Endothelial cell (in vitro differentiated cells): ENCODE data around the gene MAP2K3. TPM values are rescaled to one million over a fixed set of nuclear protein-coding genes. Genes with fewer than 3 reads are reported as not detected.
"Not testable (repeated sequence)": the region's sequence is repeated elsewhere in the genome, so short reads cannot be mapped to it uniquely, and the experiment has no call there.

Experiments used
- DNase-seq: peaks from one replicate; pipeline ENCODE4 v3.0.0; 2021; ENCODE audit warnings: low spot score
- H3K27ac Mint-ChIP-seq: one replicate; pipeline ENCODE4 v1.8.0; 2021; ENCODE audit warnings: mixed read lengths, inconsistent platforms; ENCODE audit not compliant: unreplicated experiment
- H3K27me3 Mint-ChIP-seq: one replicate; pipeline ENCODE4 v1.8.0; 2021; ENCODE audit warnings: mild to moderate bottlenecking, moderate library complexity, mixed read lengths, inconsistent platforms; ENCODE audit not compliant: unreplicated experiment
- H3K36me3 Mint-ChIP-seq: one replicate; pipeline ENCODE4 v1.8.0; 2021; ENCODE audit warnings: mild to moderate bottlenecking, low read depth, mixed read lengths, inconsistent platforms; ENCODE audit not compliant: unreplicated experiment
- H3K4me1 Mint-ChIP-seq: one replicate; pipeline ENCODE4 v1.8.0; 2021; ENCODE audit warnings: mild to moderate bottlenecking, mixed read lengths, inconsistent platforms; ENCODE audit not compliant: unreplicated experiment
- H3K4me3 Mint-ChIP-seq: one replicate; pipeline ENCODE4 v1.8.0; 2021; ENCODE audit warnings: mild to moderate bottlenecking, mixed read lengths, inconsistent platforms; ENCODE audit not compliant: unreplicated experiment
- H3K9me3 Mint-ChIP-seq: one replicate; pipeline ENCODE4 v1.8.0; 2021; ENCODE audit warnings: mixed read lengths, inconsistent platforms; ENCODE audit not compliant: unreplicated experiment
- total RNA-seq: library from RNA; stranded (reverse); fragmentation: NEBNext Ultra II Directional; extraction: Animal tissue kit (Norgen Biotek cat#: 25700); gene quantifications from one replicate; pipeline ENCODE4 v1.2.1, GENCODE V29; 2021; ENCODE audit not compliant: unreplicated experiment
- TF ChIP-seq, protein P1 (sequence below): fragments of 200-600 bp; sonication (generic); IDR thresholded peaks from one replicate; pipeline ENCODE4 v1.5.0; 2021; ENCODE audit warnings: antibody characterized with exemption; ENCODE audit not compliant: unreplicated experiment

Gene MAP2K3
- total RNA-seq, 1 donor from 2014 or later: 65.8 TPM

DNA sequence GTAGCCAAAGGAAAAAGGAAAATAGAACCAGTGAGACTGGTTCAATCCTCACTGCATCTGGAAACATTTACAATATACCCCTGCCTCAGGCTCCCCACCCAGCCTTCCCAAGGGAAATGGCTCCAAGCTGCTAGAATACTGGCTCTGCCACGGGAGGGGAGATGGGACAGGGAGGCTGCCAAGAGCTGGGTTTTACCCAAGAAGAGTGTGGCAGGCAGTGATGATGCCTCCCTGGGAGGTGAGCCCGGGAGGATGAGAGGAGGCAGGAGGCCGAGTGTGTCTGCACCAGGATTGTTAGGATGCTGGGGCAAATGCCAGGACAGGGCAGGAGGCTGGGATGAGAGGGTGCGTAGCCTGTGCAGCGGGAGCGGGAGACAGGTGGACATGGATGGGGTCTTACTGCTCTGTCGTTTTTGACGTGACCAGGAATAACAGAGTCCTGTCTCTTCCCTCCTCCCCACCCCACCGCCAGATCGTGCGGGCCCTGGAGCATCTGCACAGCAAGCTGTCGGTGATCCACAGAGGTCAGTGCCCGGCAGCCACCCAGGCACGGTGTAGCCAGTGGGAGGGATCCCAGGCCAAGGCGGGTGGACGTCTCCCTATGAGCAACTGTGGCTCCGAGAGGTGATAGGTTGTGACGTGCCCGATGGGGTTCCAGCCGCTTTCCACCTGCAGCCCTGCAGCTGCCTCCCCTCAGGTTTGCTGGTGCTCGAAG lies 18.4 kb downstream of the MAP2K3 start:
- H3K9me3 Mint-ChIP-seq: peaks cover 5% of the 10 kb centered on the region
- H3K36me3 Mint-ChIP-seq: peaks cover 41% of the 10 kb centered on the region
- H3K27me3 Mint-ChIP-seq: peaks cover 31% of the 10 kb centered on the region
- peak overlapping the region; percentile 68 for H3K4me3 Mint-ChIP-seq
- no peak overlapping the region for H3K27ac Mint-ChIP-seq
- no peaks in the 10 kb centered on the region for H3K4me1 Mint-ChIP-seq
- TF ChIP-seq, protein P1, sequence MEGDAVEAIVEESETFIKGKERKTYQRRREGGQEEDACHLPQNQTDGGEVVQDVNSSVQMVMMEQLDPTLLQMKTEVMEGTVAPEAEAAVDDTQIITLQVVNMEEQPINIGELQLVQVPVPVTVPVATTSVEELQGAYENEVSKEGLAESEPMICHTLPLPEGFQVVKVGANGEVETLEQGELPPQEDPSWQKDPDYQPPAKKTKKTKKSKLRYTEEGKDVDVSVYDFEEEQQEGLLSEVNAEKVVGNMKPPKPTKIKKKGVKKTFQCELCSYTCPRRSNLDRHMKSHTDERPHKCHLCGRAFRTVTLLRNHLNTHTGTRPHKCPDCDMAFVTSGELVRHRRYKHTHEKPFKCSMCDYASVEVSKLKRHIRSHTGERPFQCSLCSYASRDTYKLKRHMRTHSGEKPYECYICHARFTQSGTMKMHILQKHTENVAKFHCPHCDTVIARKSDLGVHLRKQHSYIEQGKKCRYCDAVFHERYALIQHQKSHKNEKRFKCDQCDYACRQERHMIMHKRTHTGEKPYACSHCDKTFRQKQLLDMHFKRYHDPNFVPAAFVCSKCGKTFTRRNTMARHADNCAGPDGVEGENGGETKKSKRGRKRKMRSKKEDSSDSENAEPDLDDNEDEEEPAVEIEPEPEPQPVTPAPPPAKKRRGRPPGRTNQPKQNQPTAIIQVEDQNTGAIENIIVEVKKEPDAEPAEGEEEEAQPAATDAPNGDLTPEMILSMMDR: no peak
- DNase-seq: no peak

DNA sequence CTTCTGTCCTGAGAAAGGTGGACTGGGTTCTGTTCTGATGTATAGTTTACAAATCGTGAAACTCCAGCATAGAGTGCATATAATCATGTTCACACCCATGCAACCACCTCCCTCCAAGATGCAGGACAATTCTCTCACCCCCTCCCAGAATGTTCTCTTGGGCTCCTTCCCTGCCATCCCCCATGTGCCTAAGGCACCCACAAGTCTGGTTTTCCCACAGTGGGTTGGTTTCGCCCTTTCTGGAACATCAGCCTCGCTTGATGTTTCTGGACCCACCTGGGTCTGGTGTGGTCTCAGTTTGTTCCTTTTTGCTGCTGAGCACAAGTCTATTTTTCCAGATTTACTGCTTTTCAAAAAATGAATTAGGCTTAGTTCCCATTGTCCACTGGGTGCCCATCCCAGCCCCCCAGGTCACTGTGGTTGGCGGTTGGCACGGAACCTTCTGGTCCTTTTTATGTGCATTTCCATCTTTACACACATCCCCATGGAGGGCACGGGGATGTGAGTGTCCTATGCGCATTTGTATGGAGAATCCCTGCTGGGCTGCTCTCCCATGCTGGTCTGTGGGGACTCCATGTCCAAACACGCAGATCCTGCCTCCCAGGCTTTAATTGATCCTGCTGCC lies 19.0 kb downstream of the MAP2K3 start:
- TF ChIP-seq, protein P1: no peak
- H3K4me3 Mint-ChIP-seq: peak overlapping the region; percentile 68
- H3K27ac Mint-ChIP-seq: peak overlapping the region; percentile 80
- DNase-seq: no peak
- peaks cover 30% of the 10 kb centered on the region for H3K27me3 Mint-ChIP-seq
- H3K4me1 Mint-ChIP-seq: no peaks in the 10 kb centered on the region
- H3K36me3 Mint-ChIP-seq: peaks cover 43% of the 10 kb centered on the region
- peaks cover 5% of the 10 kb centered on the region for H3K9me3 Mint-ChIP-seq

DNA sequence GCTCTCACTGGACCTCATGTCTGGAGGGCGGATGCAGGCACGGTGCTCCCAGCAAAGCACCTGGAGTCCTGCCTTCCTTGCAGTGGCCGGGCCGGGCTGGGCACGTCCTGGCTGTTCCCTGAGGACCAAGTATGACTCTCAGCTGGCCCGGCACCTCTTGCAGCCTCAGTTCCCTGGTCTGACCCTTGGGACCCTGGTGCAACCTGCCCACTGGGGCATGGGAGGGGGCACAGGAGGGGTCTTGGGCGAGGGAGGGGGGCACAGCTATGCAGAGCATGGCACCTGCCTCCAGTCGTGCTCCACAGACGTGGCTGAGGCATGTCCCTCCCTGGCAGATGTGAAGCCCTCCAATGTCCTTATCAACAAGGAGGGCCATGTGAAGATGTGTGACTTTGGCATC lies 19.6 kb downstream of the MAP2K3 start:
- H3K4me3 Mint-ChIP-seq: no peak overlapping the region
- H3K4me1 Mint-ChIP-seq: no peaks in the 10 kb centered on the region
- no peak overlapping the region for H3K27ac Mint-ChIP-seq
- peaks cover 5% of the 10 kb centered on the region for H3K9me3 Mint-ChIP-seq
- H3K27me3 Mint-ChIP-seq: peaks cover 29% of the 10 kb centered on the region
- no peak for DNase-seq
- TF ChIP-seq, protein P1: no peak
- H3K36me3 Mint-ChIP-seq: peaks cover 47% of the 10 kb centered on the region

DNA sequence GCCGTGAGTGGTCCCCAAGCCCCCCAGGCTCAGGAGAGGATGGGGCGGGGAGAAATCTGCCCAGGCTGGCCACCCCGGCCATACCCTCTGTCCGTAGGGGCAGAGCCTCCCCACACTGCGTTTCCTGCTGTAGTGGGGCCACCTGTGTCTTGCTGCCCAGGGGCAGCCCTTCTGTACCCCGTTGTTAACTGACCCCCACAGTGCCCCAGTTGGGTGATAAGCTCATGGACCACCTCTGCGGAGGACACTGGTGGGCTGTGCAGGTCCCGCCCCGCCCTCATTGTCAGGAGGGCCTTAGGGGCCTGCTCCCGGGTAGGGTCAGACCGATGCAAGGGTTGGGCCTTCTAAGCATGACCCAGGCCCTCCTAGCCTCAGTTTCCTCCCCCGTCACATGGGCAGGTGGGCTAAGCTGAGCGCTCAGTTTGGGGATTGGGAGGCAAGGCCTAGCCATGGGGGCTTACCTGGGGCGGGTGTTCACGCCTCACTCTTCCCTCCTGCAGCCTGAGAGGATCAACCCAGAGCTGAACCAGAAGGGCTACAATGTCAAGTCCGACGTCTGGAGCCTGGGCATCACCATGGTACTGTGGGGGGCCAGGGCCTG lies 20.1 kb downstream of the MAP2K3 start:
- peaks cover 48% of the 10 kb centered on the region for H3K36me3 Mint-ChIP-seq
- not testable (repeated sequence) for H3K9me3 Mint-ChIP-seq, H3K4me3 Mint-ChIP-seq, H3K27ac Mint-ChIP-seq, H3K4me1 Mint-ChIP-seq, DNase-seq
- H3K27me3 Mint-ChIP-seq: peaks cover 29% of the 10 kb centered on the region

DNA sequence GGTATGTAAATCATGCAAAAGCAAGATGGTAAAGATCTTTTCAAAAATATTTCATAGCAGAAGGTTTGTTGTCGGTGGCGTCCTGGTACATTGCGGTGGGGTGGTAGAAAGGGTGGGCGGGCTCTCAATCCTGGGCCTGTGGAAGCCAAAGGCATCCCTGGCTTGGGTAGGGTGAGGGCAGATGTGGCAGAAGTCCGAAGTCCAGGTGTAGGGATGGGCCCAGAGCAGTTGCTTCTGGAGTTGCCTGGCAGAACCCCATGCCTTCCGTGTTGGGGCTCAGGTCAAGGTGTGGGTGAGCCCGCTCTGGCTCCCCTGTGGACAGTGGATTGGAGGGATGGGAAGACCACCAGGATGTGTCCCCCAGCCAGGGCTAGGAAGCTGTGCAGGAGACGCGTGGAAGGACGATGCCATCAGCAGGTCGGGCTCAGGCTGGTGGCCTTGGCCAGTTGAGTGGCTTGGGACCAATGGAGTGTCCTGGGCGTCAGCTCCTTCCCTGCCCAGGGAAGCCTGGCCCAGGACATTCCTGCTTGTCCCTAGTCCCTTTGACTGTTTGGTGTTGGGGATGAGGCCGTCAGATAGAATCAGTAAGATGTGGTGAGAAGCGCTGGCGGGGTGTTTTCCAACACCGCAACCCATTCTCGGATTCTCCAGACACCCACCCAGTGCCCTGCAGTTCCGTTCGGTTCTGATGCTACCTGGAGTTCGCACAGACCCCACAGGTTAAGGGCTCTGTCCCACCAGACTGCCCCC lies 21.1 kb downstream of the MAP2K3 start:
- H3K27ac Mint-ChIP-seq, H3K4me3 Mint-ChIP-seq, H3K9me3 Mint-ChIP-seq, DNase-seq, H3K4me1 Mint-ChIP-seq: not testable (repeated sequence)
- H3K36me3 Mint-ChIP-seq: peaks cover 46% of the 10 kb centered on the region
- H3K27me3 Mint-ChIP-seq: peaks cover 20% of the 10 kb centered on the region

DNA sequence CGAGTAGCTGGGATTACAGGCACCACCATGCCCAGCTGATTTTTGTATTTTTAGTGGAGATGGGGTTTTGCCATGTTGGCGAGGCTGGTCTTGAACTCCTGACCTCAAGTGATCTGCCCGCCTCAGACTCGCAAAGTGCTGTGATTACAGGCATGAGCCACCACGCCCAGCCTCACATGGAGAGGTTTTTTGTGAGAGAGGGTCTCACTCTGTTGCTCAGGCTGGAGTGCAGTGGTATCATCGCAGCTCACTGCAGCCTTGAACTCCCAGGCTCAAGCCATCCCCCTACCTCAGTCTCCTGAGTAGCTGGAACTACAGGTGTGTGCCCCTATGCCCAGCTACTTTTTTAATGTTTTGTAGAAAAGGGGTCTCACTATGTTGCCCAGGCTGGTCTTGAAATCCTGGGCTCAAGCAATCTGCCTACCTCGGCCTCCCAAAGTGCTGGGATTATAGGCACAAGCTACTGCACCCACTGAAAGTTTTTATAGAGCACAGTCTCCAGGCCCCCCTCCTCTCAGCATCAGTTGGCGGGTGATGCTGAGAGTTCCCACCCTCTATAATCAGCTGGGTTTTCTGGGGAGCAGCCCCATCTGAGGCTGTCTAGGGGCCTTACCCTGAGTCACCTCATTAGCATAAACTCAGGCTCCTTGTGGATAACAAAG lies 22.2 kb downstream of the MAP2K3 start:
- not testable (repeated sequence) for DNase-seq, H3K9me3 Mint-ChIP-seq, H3K27ac Mint-ChIP-seq, H3K4me1 Mint-ChIP-seq, H3K4me3 Mint-ChIP-seq
- H3K36me3 Mint-ChIP-seq: peaks cover 39% of the 10 kb centered on the region
- peaks cover 12% of the 10 kb centered on the region for H3K27me3 Mint-ChIP-seq

DNA sequence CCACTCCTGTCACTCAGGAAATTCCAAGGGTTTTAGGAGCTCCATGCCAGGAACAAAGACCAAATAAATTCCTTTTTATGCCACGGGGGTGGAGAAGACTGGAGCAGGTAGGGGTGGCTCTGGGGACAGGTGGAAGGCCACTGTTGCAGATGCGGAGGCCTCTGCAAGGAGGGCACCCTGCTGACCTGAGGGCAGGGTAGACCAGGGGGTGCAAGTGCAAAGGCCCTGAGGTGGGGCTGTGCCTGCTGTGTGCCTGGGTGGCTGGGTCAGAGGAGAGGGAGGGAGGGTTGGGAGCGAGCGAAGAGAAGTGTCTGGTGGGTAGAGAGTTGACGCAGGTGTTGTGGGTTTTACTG lies 22.7 kb downstream of the MAP2K3 start:
- H3K27ac Mint-ChIP-seq, H3K9me3 Mint-ChIP-seq, H3K4me3 Mint-ChIP-seq, DNase-seq, H3K4me1 Mint-ChIP-seq: not testable (repeated sequence)
- Mint-ChIP-seq H3K27me3 (peaks cover 12% of the 10 kb centered on the region), H3K36me3 (peaks cover 39% of the 10 kb centered on the region)

DNA sequence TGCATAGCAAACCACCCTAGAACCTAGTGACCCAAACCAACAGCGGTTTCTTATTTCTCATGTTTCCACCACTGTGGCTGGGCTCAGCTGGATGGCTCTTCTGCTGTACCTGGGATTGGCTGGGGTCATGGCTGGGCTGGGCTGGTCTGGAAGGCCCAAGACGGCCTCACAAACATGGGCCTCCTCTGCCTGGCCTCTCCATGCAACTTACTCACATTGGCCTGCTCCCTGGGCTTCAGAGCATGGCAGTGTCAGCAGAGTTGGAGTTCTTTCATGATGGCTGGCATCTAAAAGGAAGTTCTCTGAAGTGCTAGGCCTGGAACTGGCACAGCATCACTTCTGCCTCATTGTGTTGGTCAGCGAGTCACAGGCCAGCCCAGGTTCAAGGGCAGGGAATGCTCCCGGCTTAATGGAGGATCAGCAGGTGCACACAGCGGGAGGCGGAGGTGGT lies 24.4 kb downstream of the MAP2K3 start:
- H3K9me3 Mint-ChIP-seq, H3K4me1 Mint-ChIP-seq, DNase-seq, H3K4me3 Mint-ChIP-seq, H3K27me3 Mint-ChIP-seq, H3K27ac Mint-ChIP-seq: not testable (repeated sequence)
- peaks cover 32% of the 10 kb centered on the region for H3K36me3 Mint-ChIP-seq
